Retinal pigment epithelial cell (primary cell): Measurements from ENCODE around the gene COCH.

Experiments
- DNase-seq: peaks from one replicate; pipeline ENCODE4 v3.0.0-alpha.2; 2010; ENCODE audit warnings: low read depth
- H3K4me3 ChIP-seq: 2 replicates; pipeline ENCODE4 v1.5.1; 2011; ENCODE audit warnings: mild to moderate bottlenecking, low read length, control low read depth, moderate library complexity
- CTCF ChIP-seq: conservative IDR thresholded peaks from 2 replicates; pipeline ENCODE4 v1.5.1; 2011; ENCODE audit warnings: low read depth, low read length, control low read depth, inconsistent platforms

COCH gene

GRCh38 chr14:30874999-30875787 is 834 bp downstream of the COCH start:
- peak overlapping the region; percentile 46 for H3K4me3 ChIP-seq

GRCh38 chr14:30875788-30876053 is 1.4 kb downstream of the COCH start:
- H3K4me3 ChIP-seq = no peak overlapping the region
- TF ChIP-seq CTCF = no peak
- DNase-seq = no peak

More at GRCh38 chr14:30874999-30875787, 834 bp downstream of the COCH start:
- TF ChIP-seq CTCF = no peak
- DNase-seq = no peak

GRCh38 chr14:30876692-30877091 is 2.3 kb downstream of the COCH start:
- no peak overlapping the region for H3K4me3 ChIP-seq
- no peak for TF ChIP-seq CTCF
- no peak for DNase-seq

GRCh38 chr14:30882431-30882830 is 8.1 kb downstream of the COCH start:
- no peak overlapping the region for H3K4me3 ChIP-seq
- no peak for DNase-seq
- no peak for TF ChIP-seq CTCF

GRCh38 chr14:30883508-30884294 is 9.3 kb downstream of the COCH start:
- DNase-seq = no peak

GRCh38 chr14:30884901-30885300 is 10.5 kb downstream of the COCH start:
- no peak overlapping the region for H3K4me3 ChIP-seq
- DNase-seq = no peak
- TF ChIP-seq CTCF = no peak

More at GRCh38 chr14:30883508-30884294, 9.3 kb downstream of the COCH start:
- no peak for TF ChIP-seq CTCF
- H3K4me3 ChIP-seq = no peak overlapping the region
